ENCODE results near the gene SPATS2. TPM values are rescaled to one million over a fixed set of nuclear protein-coding genes. Genes with fewer than 3 reads are reported as not detected.

The SPATS2 gene
- total RNA-seq, 3 donors from 2014 or later (not counting 1 experiment from before 2014, with no cell fraction given) = 14.6 to 18.4 (median 15.4) TPM

DNA sequence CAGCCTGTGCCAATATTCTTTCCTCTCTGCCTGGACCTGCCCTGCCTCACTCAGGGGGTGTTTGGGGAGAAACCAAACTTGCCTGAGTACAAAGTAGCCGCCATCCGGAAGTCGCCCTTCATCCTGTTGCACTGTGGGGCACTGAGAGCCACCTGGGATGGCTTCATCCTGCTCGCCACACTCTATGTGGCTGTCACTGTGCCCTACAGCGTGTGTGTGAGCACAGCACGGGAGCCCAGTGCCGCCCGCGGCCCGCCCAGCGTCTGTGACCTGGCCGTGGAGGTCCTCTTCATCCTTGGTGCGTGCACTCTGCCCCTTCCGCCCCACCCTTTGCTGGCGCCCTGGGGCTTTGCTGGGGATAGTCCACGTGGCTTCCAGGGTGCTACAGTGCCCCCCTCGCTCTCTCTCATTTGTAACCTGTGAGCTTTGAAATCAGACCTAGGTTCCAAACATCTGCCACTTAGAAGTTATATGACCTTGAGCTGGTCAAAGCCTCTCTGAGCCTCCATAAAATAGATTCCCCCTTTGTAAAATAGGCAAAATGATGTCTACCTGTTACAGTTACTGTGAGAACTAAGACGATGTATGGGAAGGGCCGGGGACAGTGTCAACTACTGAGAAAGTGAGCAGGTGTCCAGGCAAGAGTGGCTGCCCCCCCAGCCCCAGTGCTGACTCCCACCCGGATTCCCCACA, 176.1 kb downstream of the SPATS2 start:
- ATAC-seq (no peak), DNase-seq (no peak)

DNA sequence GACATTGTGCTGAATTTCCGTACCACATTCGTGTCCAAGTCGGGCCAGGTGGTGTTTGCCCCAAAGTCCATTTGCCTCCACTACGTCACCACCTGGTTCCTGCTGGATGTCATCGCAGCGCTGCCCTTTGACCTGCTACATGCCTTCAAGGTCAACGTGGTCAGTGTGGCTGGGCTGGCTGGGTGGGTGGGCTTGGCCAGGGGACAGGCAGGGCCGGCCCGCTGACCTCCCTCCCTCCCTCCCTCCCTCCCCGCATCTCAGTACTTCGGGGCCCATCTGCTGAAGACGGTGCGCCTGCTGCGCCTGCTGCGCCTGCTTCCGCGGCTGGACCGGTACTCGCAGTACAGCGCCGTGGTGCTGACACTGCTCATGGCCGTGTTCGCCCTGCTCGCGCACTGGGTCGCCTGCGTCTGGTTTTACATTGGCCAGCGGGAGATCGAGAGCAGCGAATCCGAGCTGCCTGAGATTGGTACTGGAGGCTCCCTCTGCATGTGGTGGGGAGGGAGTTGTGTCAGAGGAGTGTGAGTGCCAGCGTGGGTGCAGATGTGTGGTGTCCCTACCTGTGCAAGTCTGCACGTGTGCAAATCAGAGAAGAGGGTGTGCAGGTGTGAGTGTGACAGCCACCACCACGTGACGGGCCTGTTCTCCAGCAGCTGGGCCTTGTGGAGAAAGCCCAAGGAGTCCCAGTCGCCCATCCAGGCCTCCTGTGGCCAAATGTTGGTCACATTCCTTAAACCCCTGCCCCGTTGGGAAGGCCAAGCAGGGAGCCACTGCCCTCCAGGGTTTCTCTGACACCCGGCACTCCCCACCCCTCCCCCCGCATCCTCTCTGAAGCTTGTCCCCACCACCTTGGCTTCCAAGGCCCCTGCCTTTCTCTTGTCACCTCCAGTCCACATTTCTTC, 176.9 kb downstream of the SPATS2 start:
- Mint-ChIP-seq H3K27ac (no peak overlapping the region), H3K4me1 (peaks cover 0 to 27% of the 10 kb centered on the region in 2 donors), H3K9me3 (no peaks in the 10 kb centered on the region), H3K4me3 (no peak overlapping the region), H3K36me3 (no peaks in the 10 kb centered on the region), H3K27me3 (ENCODE audit: low read depth in 2 of 2) (peaks cover 14 to 37% of the 10 kb centered on the region in 2 donors)
- Histone ChIP-seq H3K4me1 (ENCODE audit: control insufficient read depth, insufficient read depth, low read length) (peaks cover 18% of the 10 kb centered on the region), H3K9me3 (ENCODE audit: control insufficient read depth, insufficient read depth, low read length) (no peaks in the 10 kb centered on the region), H3K27me3 (ENCODE audit: control insufficient read depth, insufficient read depth, low read length) (peaks cover 18% of the 10 kb centered on the region), H3K27ac (ENCODE audit: low read length) (no peak overlapping the region), H3K36me3 (ENCODE audit: control insufficient read depth, insufficient read depth, low read length) (no peaks in the 10 kb centered on the region), H3K4me3 (ENCODE audit: low read length) (no peak overlapping the region)
- TF ChIP-seq, protein P1, sequence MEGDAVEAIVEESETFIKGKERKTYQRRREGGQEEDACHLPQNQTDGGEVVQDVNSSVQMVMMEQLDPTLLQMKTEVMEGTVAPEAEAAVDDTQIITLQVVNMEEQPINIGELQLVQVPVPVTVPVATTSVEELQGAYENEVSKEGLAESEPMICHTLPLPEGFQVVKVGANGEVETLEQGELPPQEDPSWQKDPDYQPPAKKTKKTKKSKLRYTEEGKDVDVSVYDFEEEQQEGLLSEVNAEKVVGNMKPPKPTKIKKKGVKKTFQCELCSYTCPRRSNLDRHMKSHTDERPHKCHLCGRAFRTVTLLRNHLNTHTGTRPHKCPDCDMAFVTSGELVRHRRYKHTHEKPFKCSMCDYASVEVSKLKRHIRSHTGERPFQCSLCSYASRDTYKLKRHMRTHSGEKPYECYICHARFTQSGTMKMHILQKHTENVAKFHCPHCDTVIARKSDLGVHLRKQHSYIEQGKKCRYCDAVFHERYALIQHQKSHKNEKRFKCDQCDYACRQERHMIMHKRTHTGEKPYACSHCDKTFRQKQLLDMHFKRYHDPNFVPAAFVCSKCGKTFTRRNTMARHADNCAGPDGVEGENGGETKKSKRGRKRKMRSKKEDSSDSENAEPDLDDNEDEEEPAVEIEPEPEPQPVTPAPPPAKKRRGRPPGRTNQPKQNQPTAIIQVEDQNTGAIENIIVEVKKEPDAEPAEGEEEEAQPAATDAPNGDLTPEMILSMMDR (IDR thresholded peaks at IDR 0.05) = no peak
- ATAC-seq (no peak), DNase-seq (no peak)
- 54% methylated on average over 39 of the region's 39 CpGs for WGBS (ENCODE audit: insufficient coverage)
- intact Hi-C loops (cut with micrococcal nuclease) = no loop called here

More for the DNA sequence above, 176.1 kb downstream of the SPATS2 start:
- intact Hi-C loops (cut with micrococcal nuclease) = no loop called here
- Mint-ChIP-seq H3K9me3 (no peaks in the 10 kb centered on the region), H3K27me3 (ENCODE audit: low read depth in 2 of 2) (peaks cover 14 to 37% of the 10 kb centered on the region in 2 donors), H3K4me3 (no peak overlapping the region), H3K4me1 (peaks cover 0 to 20% of the 10 kb centered on the region in 2 donors), H3K36me3 (no peaks in the 10 kb centered on the region), H3K27ac (no peak overlapping the region)
- no peaks in the 10 kb centered on the region for H3K36me3 ChIP-seq (ENCODE audit: control insufficient read depth, insufficient read depth, low read length)
- H3K4me1 ChIP-seq (ENCODE audit: control insufficient read depth, insufficient read depth, low read length) = peaks cover 11% of the 10 kb centered on the region
- H3K9me3 ChIP-seq (ENCODE audit: control insufficient read depth, insufficient read depth, low read length) = no peaks in the 10 kb centered on the region
- TF ChIP-seq, protein P1 (IDR thresholded peaks at IDR 0.05) = no peak
- no peak overlapping the region for H3K4me3 ChIP-seq (ENCODE audit: low read length)
- 67% methylated on average over 20 of the region's 20 CpGs for WGBS (ENCODE audit: insufficient coverage)
- peaks cover 13% of the 10 kb centered on the region for H3K27me3 ChIP-seq (ENCODE audit: control insufficient read depth, insufficient read depth, low read length)
- H3K27ac ChIP-seq (ENCODE audit: low read length) = no peak overlapping the region

DNA sequence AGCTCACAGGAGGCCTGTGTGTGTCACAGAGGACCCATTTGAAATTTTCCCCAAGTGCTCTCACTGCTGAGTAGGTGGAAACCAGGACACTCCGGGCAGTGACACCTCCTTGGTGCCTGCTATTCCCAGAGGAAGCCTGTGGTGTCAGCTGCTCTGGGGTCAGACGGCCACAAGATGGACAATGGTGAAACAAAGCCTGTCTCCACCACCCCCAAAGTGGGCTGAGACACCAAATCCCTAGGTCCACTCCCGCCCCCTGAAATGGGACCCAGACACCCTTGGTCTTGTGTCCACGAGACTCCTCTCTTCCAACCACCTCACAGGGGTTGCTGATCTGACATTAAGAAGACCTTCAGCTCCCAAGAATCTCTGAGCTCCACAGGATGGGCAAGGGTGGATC, 178.6 kb downstream of the SPATS2 start:
- H3K4me1 Mint-ChIP-seq = peaks cover 0 to 21% of the 10 kb centered on the region in 2 donors
- no peaks in the 10 kb centered on the region for H3K36me3 Mint-ChIP-seq
- H3K4me1 ChIP-seq (ENCODE audit: control insufficient read depth, insufficient read depth, low read length) = peaks cover 13% of the 10 kb centered on the region
- no peak overlapping the region for H3K27ac ChIP-seq (ENCODE audit: low read length)
- H3K4me3 Mint-ChIP-seq = no peak overlapping the region
- H3K27ac Mint-ChIP-seq = no peak overlapping the region
- intact Hi-C loops (cut with micrococcal nuclease) = no loop called here
- DNase-seq (no peak), ATAC-seq (no peak)
- H3K27me3 Mint-ChIP-seq (ENCODE audit: low read depth in 2 of 2) = peaks cover 14 to 34% of the 10 kb centered on the region in 2 donors
- H3K9me3 ChIP-seq (ENCODE audit: control insufficient read depth, insufficient read depth, low read length) = no peaks in the 10 kb centered on the region
- no peak overlapping the region for H3K4me3 ChIP-seq (ENCODE audit: low read length)
- H3K9me3 Mint-ChIP-seq = no peaks in the 10 kb centered on the region
- no peaks in the 10 kb centered on the region for H3K36me3 ChIP-seq (ENCODE audit: control insufficient read depth, insufficient read depth, low read length)
- H3K27me3 ChIP-seq (ENCODE audit: control insufficient read depth, insufficient read depth, low read length) = peaks cover 7% of the 10 kb centered on the region
- TF ChIP-seq, protein P1 (IDR thresholded peaks at IDR 0.05) = no peak
- 76% methylated on average over 4 of the region's 4 CpGs for WGBS (ENCODE audit: insufficient coverage)

Measured in natural killer cell (primary cell).